Measurements from ENCODE around the gene TUBGCP6. TPM values are rescaled to one million over a fixed set of nuclear protein-coding genes. Genes with fewer than 3 reads are reported as not detected.
A peak's percentile ranks its signal among the peaks of the same experiment; 100 is the strongest.

TUBGCP6 gene
- total RNA-seq, 1 donor from 2014 or later, result 48.5 TPM

DNA sequence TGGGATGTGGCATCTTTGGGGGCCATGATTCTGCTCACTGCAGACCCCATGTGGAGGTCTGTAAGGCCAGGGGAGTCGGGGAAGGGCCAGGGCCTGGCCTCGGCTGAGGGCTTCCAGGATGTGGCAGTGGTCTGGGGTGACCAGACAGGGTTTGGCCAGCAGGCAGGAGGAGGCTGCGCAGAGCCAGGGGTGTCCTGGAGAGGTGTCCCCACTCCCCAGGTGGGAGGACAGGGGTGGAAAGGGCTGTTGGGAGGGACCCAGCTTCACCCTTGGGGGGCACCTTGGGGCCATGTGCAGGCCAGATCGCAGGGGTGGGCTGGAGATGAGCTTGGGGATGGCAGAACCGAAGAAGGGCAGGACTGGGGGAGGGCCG is 70.9 kb downstream of the TUBGCP6 start:
- Mint-ChIP-seq H3K27me3 (ENCODE audit: unreplicated experiment) (peaks cover 24% of the 10 kb centered on the region), H3K9me3 (ENCODE audit: unreplicated experiment) (no peaks in the 10 kb centered on the region)
- no peak for DNase-seq (ENCODE audit: low spot score)

DNA sequence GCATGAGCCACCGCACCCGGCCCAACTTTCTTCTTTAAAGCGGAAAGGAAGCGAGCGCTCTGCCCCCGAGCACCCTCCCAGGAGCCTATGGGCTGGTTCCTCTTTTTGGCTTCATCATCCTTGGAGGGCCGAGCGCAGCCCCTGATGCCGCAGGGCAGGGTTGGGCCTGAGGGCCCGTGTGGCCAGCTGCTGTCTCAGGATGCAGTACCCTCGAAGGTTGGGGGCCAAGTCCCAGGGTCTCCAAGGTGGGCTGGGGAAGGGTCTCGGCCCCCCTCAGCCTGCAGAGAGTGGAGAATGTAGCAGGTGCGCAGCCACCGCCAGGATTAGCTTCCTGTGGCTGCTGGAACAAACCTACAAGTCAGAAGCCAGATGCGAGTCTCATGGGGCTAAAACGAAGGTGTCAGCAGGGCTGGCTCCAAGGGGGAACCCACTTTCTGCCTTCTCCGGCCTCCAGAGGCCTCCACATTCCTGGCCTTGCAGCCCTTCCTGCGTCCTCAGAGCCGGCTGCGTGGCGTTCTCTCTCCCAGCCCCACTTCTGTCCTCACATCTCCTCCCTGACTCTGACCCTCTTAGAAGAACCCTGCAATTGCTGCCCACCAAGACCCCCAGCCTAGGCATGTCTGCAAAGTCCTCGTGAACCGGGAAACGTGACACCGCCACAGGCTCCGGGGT is 71.4 kb downstream of the TUBGCP6 start:
- Mint-ChIP-seq H3K4me1 (ENCODE audit: unreplicated experiment) (no peaks in the 10 kb centered on the region), H3K36me3 (ENCODE audit: low read depth, unreplicated experiment) (no peaks in the 10 kb centered on the region), H3K27ac (ENCODE audit: unreplicated experiment) (no peak overlapping the region), H3K27me3 (ENCODE audit: unreplicated experiment) (peaks cover 27% of the 10 kb centered on the region), H3K4me3 (ENCODE audit: unreplicated experiment) (no peak overlapping the region), H3K9me3 (ENCODE audit: unreplicated experiment) (no peaks in the 10 kb centered on the region)
- TF ChIP-seq, protein P1, sequence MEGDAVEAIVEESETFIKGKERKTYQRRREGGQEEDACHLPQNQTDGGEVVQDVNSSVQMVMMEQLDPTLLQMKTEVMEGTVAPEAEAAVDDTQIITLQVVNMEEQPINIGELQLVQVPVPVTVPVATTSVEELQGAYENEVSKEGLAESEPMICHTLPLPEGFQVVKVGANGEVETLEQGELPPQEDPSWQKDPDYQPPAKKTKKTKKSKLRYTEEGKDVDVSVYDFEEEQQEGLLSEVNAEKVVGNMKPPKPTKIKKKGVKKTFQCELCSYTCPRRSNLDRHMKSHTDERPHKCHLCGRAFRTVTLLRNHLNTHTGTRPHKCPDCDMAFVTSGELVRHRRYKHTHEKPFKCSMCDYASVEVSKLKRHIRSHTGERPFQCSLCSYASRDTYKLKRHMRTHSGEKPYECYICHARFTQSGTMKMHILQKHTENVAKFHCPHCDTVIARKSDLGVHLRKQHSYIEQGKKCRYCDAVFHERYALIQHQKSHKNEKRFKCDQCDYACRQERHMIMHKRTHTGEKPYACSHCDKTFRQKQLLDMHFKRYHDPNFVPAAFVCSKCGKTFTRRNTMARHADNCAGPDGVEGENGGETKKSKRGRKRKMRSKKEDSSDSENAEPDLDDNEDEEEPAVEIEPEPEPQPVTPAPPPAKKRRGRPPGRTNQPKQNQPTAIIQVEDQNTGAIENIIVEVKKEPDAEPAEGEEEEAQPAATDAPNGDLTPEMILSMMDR (IDR thresholded peaks at IDR 0.05; ENCODE audit: unreplicated experiment), result no peak
- DNase-seq (ENCODE audit: low spot score), result no peak

More for the DNA sequence above, 70.9 kb downstream of the TUBGCP6 start:
- TF ChIP-seq, protein P1 (IDR thresholded peaks at IDR 0.05; ENCODE audit: unreplicated experiment), result no peak
- Mint-ChIP-seq H3K27ac (ENCODE audit: unreplicated experiment) (no peak overlapping the region), H3K36me3 (ENCODE audit: low read depth, unreplicated experiment) (no peaks in the 10 kb centered on the region), H3K4me3 (ENCODE audit: unreplicated experiment) (no peak overlapping the region), H3K4me1 (ENCODE audit: unreplicated experiment) (no peaks in the 10 kb centered on the region)

DNA sequence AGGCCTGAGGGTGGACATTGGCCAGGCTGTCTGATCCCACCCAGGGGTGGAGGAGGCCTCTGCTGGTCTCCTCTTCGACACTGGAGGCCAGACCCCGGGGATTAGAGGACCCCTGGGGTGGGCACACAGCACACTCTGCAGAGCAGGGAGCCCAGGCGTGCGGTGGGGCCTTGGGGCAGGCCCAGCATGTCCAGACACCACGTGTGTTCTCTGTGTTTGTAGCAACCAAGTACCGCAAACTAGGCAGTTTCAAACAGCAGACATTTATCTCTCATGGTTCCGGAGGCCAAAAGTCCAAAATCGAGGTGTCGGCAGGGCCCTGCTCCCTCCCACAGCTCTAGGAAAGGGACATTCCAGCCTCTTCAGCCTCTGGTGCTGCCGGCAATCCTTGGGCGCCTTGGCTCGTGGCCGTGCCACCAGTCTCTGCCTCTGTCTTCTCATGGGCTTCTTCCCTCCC is 72.8 kb downstream of the TUBGCP6 start:
- peaks cover 29% of the 10 kb centered on the region for H3K27me3 Mint-ChIP-seq (ENCODE audit: unreplicated experiment)
- H3K36me3 Mint-ChIP-seq (ENCODE audit: low read depth, unreplicated experiment), result no peaks in the 10 kb centered on the region
- DNase-seq (ENCODE audit: low spot score), result no peak
- no peaks in the 10 kb centered on the region for H3K4me1 Mint-ChIP-seq (ENCODE audit: unreplicated experiment)
- H3K4me3 Mint-ChIP-seq (ENCODE audit: unreplicated experiment), result no peak overlapping the region
- no peak overlapping the region for H3K27ac Mint-ChIP-seq (ENCODE audit: unreplicated experiment)
- TF ChIP-seq, protein P1 (IDR thresholded peaks at IDR 0.05; ENCODE audit: unreplicated experiment), result no peak
- no peaks in the 10 kb centered on the region for H3K9me3 Mint-ChIP-seq (ENCODE audit: unreplicated experiment)

DNA sequence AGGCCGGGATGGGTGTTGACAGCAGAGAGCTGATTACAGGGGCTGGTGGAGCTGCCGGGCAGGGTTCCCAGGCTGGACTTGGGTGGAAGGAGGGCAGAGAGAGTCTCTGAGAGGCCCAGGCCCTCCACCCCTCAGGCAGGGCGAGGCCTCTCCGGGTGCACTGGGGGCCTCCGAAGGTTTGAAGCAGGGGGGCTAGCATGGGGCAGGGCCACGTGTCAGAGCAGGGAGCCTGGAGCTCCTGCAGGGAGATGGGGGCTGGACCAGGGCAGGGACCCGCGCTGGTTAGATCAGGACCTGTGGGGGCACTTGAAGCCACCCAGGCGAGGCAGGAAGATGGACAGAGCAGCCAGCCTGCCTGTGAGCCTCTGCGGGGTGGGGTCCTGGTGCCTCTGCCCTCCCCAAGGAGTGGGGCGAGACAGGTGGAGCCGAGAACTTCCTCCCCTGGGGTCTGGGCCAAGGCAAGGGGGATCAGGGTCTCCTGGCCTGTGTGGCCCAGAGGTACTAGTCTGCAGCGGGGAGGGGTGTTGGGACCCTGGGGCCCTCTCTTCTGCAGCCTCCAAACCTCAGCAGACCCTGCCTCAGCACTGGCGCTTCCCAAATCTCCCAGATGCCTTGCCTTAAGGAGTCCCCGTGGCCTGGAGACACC is 73.4 kb downstream of the TUBGCP6 start:
- Mint-ChIP-seq H3K36me3 (ENCODE audit: low read depth, unreplicated experiment) (no peaks in the 10 kb centered on the region), H3K27ac (ENCODE audit: unreplicated experiment) (no peak overlapping the region), H3K4me1 (ENCODE audit: unreplicated experiment) (no peaks in the 10 kb centered on the region), H3K4me3 (ENCODE audit: unreplicated experiment) (peak overlapping the region; percentile 85), H3K9me3 (ENCODE audit: unreplicated experiment) (no peaks in the 10 kb centered on the region), H3K27me3 (ENCODE audit: unreplicated experiment) (peaks cover 31% of the 10 kb centered on the region)
- DNase-seq (ENCODE audit: low spot score), result no peak
- TF ChIP-seq, protein P1 (IDR thresholded peaks at IDR 0.05; ENCODE audit: unreplicated experiment), result no peak

Measured in endothelial cell (in vitro differentiated cells).